ENCODE data around the gene MCFD2.
A peak's percentile ranks its signal among the peaks of the same experiment; 100 is the strongest.

Gene MCFD2

DNA sequence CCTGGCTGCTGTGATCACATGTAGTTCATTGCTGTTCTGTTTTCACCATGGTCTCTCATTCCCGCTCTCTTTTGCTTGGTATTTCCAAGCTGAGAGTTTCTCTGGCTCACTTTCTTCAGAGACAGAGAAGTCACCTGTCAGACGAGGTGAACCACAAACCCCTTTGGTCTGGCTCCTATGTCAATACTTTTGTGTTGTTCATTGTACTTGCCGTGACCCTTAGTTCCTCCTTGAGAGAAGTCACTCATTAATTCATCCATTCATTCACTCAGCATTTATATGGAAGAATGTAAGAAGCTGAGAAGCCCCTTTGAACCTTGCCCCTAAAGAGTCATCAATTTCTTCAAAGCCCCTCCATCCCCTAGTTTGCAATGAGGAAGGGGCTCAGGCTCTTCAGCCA lies 15.2 kb downstream of the MCFD2 start:
- no peak overlapping the region for H3K4me3 ChIP-seq (ENCODE audit: low read depth, low read length)
- peaks cover 0 to 2% of the 10 kb centered on the region in 2 experiments for H3K4me1 ChIP-seq (ENCODE audit: control insufficient read depth in 1 of 2, insufficient read depth in 2 of 2, low read length in 2 of 2)
- H3K4ac ChIP-seq (ENCODE audit: low read depth, low read length): no peak overlapping the region
- WGBS (ENCODE audit: extremely low coverage, insufficient coverage, insufficient read length): no CpG with 5 or more reads among the region's 3 CpGs
- H3K4me2 ChIP-seq (ENCODE audit: low read length): no peak overlapping the region
- no peak overlapping the region for H2AK5ac ChIP-seq (ENCODE audit: low read length)
- no peak overlapping the region for H2AFZ ChIP-seq (ENCODE audit: insufficient read depth, low read length, poor library complexity)
- H3K79me1 ChIP-seq (ENCODE audit: low read length): no peaks in the 10 kb centered on the region
- no peaks in the 10 kb centered on the region for H3K9me3 ChIP-seq (ENCODE audit: insufficient read depth, low read depth, low read length)
- H2BK5ac ChIP-seq (ENCODE audit: low read depth, low read length, poor library complexity): no peak overlapping the region
- H4K8ac ChIP-seq (ENCODE audit: low read depth, low read length): no peak overlapping the region
- no peak overlapping the region for H4K91ac ChIP-seq (ENCODE audit: low read depth, low read length)
- H3K18ac ChIP-seq (ENCODE audit: low read length): no peak overlapping the region
- no peak overlapping the region for H3K9ac ChIP-seq (ENCODE audit: low read length)
- no peak overlapping the region for H4K12ac ChIP-seq (ENCODE audit: low read depth, low read length)
- no peaks in the 10 kb centered on the region for H3K79me2 ChIP-seq (ENCODE audit: control insufficient read depth, insufficient read depth, low read length, poor library complexity)
- no peak overlapping the region for H2BK12ac ChIP-seq (ENCODE audit: low read length)
- H2BK120ac ChIP-seq (ENCODE audit: insufficient read depth, low read length, poor library complexity): no peak overlapping the region
- no peak overlapping the region for H3K23ac ChIP-seq (ENCODE audit: low read length)
- H3K14ac ChIP-seq (ENCODE audit: low read length): no peak overlapping the region
- peaks cover 0 to 2% of the 10 kb centered on the region in 2 experiments for H3K36me3 ChIP-seq (ENCODE audit: control insufficient read depth in 1 of 2, insufficient read depth in 2 of 2, low read length in 2 of 2)
- no peak overlapping the region for H3K27ac ChIP-seq (ENCODE audit: low read depth, low read length)
- H3K27me3 ChIP-seq (ENCODE audit: insufficient read depth, low read length): no peaks in the 10 kb centered on the region
- DNase-seq: no peak

DNA sequence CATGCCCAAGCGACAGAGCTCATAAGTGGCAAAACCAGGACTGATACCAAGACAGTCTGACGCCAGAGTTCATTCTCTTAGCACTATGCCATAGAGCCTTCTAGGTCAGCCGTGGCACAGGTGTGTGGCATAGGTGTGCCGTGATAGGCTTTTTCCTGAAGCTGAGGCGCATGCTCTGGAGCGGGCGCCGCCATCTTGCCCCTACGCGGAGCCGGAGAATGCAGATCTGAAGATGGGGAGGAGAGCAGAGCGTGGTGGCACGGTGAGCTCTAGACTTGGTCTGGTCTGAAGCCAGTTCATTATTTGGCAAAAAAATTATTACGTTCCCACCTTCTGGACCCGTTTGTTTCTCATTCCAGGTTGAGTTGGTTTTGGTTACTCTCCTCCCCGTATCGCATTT lies 16.6 kb downstream of the MCFD2 start:
- whole genome bisulfite sequencing (ENCODE audit: extremely low coverage, insufficient coverage, insufficient read length): no CpG with 5 or more reads among the region's 17 CpGs
- H3K4me1 ChIP-seq (ENCODE audit: control insufficient read depth in 1 of 2, insufficient read depth in 2 of 2, low read length in 2 of 2): peaks cover 0 to 2% of the 10 kb centered on the region in 2 experiments

GRCh38 chr2:46898024-46898423 lies 17.6 kb downstream of the MCFD2 start:
- Histone ChIP-seq H2BK120ac (ENCODE audit: insufficient read depth, low read length, poor library complexity) (no peak overlapping the region), H2BK12ac (ENCODE audit: low read length) (no peak overlapping the region), H3K27ac (ENCODE audit: low read depth, low read length) (no peak overlapping the region), H2BK5ac (ENCODE audit: low read depth, low read length, poor library complexity) (no peak overlapping the region), H2AK5ac (ENCODE audit: low read length) (no peak overlapping the region), H3K23ac (ENCODE audit: low read length) (no peak overlapping the region), H3K4me3 (ENCODE audit: low read depth, low read length) (no peak overlapping the region), H3K4me1 (ENCODE audit: control insufficient read depth in 1 of 2, insufficient read depth in 2 of 2, low read length in 2 of 2) (peaks cover 0 to 2% of the 10 kb centered on the region in 2 experiments), H3K18ac (ENCODE audit: low read length) (no peak overlapping the region), H3K79me2 (ENCODE audit: control insufficient read depth, insufficient read depth, low read length, poor library complexity) (no peaks in the 10 kb centered on the region), H3K36me3 (ENCODE audit: control insufficient read depth in 1 of 2, insufficient read depth in 2 of 2, low read length in 2 of 2) (no peaks in the 10 kb centered on the region), H4K8ac (ENCODE audit: low read depth, low read length) (no peak overlapping the region), H3K9ac (ENCODE audit: low read length) (no peak overlapping the region), H4K91ac (ENCODE audit: low read depth, low read length) (no peak overlapping the region), H3K79me1 (ENCODE audit: low read length) (no peaks in the 10 kb centered on the region), H3K4ac (ENCODE audit: low read depth, low read length) (no peak overlapping the region), H4K12ac (ENCODE audit: low read depth, low read length) (no peak overlapping the region), H3K27me3 (ENCODE audit: insufficient read depth, low read length) (no peaks in the 10 kb centered on the region), H3K9me3 (ENCODE audit: insufficient read depth, low read depth, low read length) (no peaks in the 10 kb centered on the region), H3K14ac (ENCODE audit: low read length) (no peak overlapping the region), H3K4me2 (ENCODE audit: low read length) (no peak overlapping the region), H2AFZ (ENCODE audit: insufficient read depth, low read length, poor library complexity) (no peak overlapping the region)
- DNase-seq: no peak
- no CpG with 5 or more reads among the region's 5 CpGs for WGBS (ENCODE audit: extremely low coverage, insufficient coverage, insufficient read length)

More for the DNA sequence above, 16.6 kb downstream of the MCFD2 start:
- no peaks in the 10 kb centered on the region for H3K79me1 ChIP-seq (ENCODE audit: low read length)
- H2BK5ac ChIP-seq (ENCODE audit: low read depth, low read length, poor library complexity): no peak overlapping the region
- H3K36me3 ChIP-seq (ENCODE audit: control insufficient read depth in 1 of 2, insufficient read depth in 2 of 2, low read length in 2 of 2): no peaks in the 10 kb centered on the region
- no peaks in the 10 kb centered on the region for H3K9me3 ChIP-seq (ENCODE audit: insufficient read depth, low read depth, low read length)
- no peak overlapping the region for H2BK120ac ChIP-seq (ENCODE audit: insufficient read depth, low read length, poor library complexity)
- no peak overlapping the region for H4K12ac ChIP-seq (ENCODE audit: low read depth, low read length)
- H2AK5ac ChIP-seq (ENCODE audit: low read length): no peak overlapping the region
- H3K4me3 ChIP-seq (ENCODE audit: low read depth, low read length): no peak overlapping the region
- H3K4ac ChIP-seq (ENCODE audit: low read depth, low read length): no peak overlapping the region
- no peak overlapping the region for H3K18ac ChIP-seq (ENCODE audit: low read length)
- H3K4me2 ChIP-seq (ENCODE audit: low read length): no peak overlapping the region
- H3K14ac ChIP-seq (ENCODE audit: low read length): no peak overlapping the region
- H3K9ac ChIP-seq (ENCODE audit: low read length): no peak overlapping the region
- H3K79me2 ChIP-seq (ENCODE audit: control insufficient read depth, insufficient read depth, low read length, poor library complexity): no peaks in the 10 kb centered on the region
- no peak overlapping the region for H4K91ac ChIP-seq (ENCODE audit: low read depth, low read length)
- H3K27ac ChIP-seq (ENCODE audit: low read depth, low read length): no peak overlapping the region
- H4K8ac ChIP-seq (ENCODE audit: low read depth, low read length): no peak overlapping the region
- no peak overlapping the region for H2BK12ac ChIP-seq (ENCODE audit: low read length)
- H3K23ac ChIP-seq (ENCODE audit: low read length): no peak overlapping the region
- H3K27me3 ChIP-seq (ENCODE audit: insufficient read depth, low read length): no peaks in the 10 kb centered on the region
- DNase-seq: peak; percentile 57 to 64
- H2AFZ ChIP-seq (ENCODE audit: insufficient read depth, low read length, poor library complexity): no peak overlapping the region

DNA sequence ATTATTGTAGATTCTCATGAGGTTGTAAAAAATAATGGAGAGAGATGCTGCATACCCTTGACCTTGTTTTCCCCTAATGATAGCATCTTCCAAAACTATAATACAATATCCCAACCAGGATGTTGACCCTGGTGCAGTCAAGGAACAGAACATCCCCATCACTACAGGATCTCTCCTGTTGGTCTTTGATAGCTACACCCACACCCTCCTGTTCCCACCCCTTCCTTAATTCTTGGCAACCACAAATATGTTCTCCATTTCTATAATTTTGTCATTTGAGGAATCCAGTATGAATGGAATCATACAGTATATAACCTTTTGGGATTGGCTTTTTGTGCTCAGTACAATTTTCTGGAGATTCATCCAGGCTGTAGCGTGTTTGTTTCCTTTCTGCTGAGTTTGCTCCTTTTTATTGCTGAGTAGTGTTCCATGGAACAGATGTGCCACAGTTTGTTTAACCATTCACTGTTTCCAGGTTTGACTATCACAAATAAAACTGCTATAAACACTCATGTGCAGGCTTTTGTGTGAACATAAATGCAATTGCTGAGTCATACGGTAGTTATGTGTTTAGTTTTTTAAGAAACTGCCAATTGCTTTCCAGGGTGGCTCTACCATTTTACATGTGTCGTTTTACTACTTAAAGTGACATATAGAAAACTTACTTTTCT lies 22.2 kb downstream of the MCFD2 start:
- H3K23ac ChIP-seq (ENCODE audit: low read length): no peak overlapping the region
- H3K27ac ChIP-seq (ENCODE audit: low read depth, low read length): no peak overlapping the region
- no peaks in the 10 kb centered on the region for H3K79me1 ChIP-seq (ENCODE audit: low read length)
- WGBS (ENCODE audit: extremely low coverage, insufficient coverage, insufficient read length): no CpG with 5 or more reads among the region's 3 CpGs
- DNase-seq: no peak
- peaks cover 2% of the 10 kb centered on the region for H3K9me3 ChIP-seq (ENCODE audit: insufficient read depth, low read depth, low read length)
- no peak overlapping the region for H2BK120ac ChIP-seq (ENCODE audit: insufficient read depth, low read length, poor library complexity)
- H3K18ac ChIP-seq (ENCODE audit: low read length): no peak overlapping the region
- peaks cover 3 to 6% of the 10 kb centered on the region in 2 experiments for H3K4me1 ChIP-seq (ENCODE audit: control insufficient read depth in 1 of 2, insufficient read depth in 2 of 2, low read length in 2 of 2)
- H4K12ac ChIP-seq (ENCODE audit: low read depth, low read length): no peak overlapping the region
- H4K8ac ChIP-seq (ENCODE audit: low read depth, low read length): no peak overlapping the region
- H2AK5ac ChIP-seq (ENCODE audit: low read length): no peak overlapping the region
- H3K4me3 ChIP-seq (ENCODE audit: low read depth, low read length): no peak overlapping the region
- no peak overlapping the region for H2AFZ ChIP-seq (ENCODE audit: insufficient read depth, low read length, poor library complexity)
- H3K36me3 ChIP-seq (ENCODE audit: control insufficient read depth in 1 of 2, insufficient read depth in 2 of 2, low read length in 2 of 2): no peaks in the 10 kb centered on the region
- H2BK12ac ChIP-seq (ENCODE audit: low read length): no peak overlapping the region
- no peaks in the 10 kb centered on the region for H3K79me2 ChIP-seq (ENCODE audit: control insufficient read depth, insufficient read depth, low read length, poor library complexity)
- no peak overlapping the region for H2BK5ac ChIP-seq (ENCODE audit: low read depth, low read length, poor library complexity)
- no peak overlapping the region for H3K4me2 ChIP-seq (ENCODE audit: low read length)
- H3K9ac ChIP-seq (ENCODE audit: low read length): no peak overlapping the region
- H3K4ac ChIP-seq (ENCODE audit: low read depth, low read length): no peak overlapping the region
- no peaks in the 10 kb centered on the region for H3K27me3 ChIP-seq (ENCODE audit: insufficient read depth, low read length)
- H4K91ac ChIP-seq (ENCODE audit: low read depth, low read length): no peak overlapping the region
- no peak overlapping the region for H3K14ac ChIP-seq (ENCODE audit: low read length)

Measured in trophoblast cell (in vitro differentiated cells and primary cell).